RPMI7951 (cell line): ENCODE measurements around the gene POLR1B. TPM values are rescaled to one million over a fixed set of nuclear protein-coding genes. Genes with fewer than 3 reads are reported as not detected.
A peak's percentile ranks its signal among the peaks of the same experiment; 100 is the strongest.
"Not testable (repeated sequence)": the region's sequence is repeated elsewhere in the genome, so short reads cannot be mapped to it uniquely, and the experiment has no call there.

Experiments used
- DNase-seq: peaks from one replicate; pipeline ENCODE4 v3.0.0-alpha.2; 2012; ENCODE audit warnings: low read depth
- total RNA-seq: library from RNA; depleted of rRNA; stranded (reverse); fragments of >200 nt; shearing (Covaris generic); gene quantifications from 2 replicates; pipeline ENCODE4 v1.2.3, GENCODE V29; 2014; rRNA removed

POLR1B gene
- total RNA-seq = 19.7 and 21.3 TPM in 2 replicates

- peak; percentile 83 for DNase-seq
These were observed at the start of gene POLR1B for GRCh38 chr2:112542123-112542983. TSS of gene POLR1B (plus strand) at chr2:112542465. CDS start at chr2:112542495, 30 bp downstream.

- peak; percentile 17 for DNase-seq
These were observed 49.2 kb upstream of the POLR1B start for GRCh38 chr2:112493048-112493447.

GRCh38 chr2:112493858-112494648 lies 48.2 kb upstream of the POLR1B start:
- peak; percentile 79 for DNase-seq

GRCh38 chr2:112494828-112495227 lies 47.4 kb upstream of the POLR1B start:
- DNase-seq = no peak

GRCh38 chr2:112495878-112496277 lies 46.4 kb upstream of the POLR1B start:
- DNase-seq = not testable (repeated sequence)

GRCh38 chr2:112500850-112501484 lies 41.3 kb upstream of the POLR1B start:
- DNase-seq = peak; percentile 54

GRCh38 chr2:112509239-112509998 lies 32.8 kb upstream of the POLR1B start:
- DNase-seq = not testable (repeated sequence)

GRCh38 chr2:112516801-112517200 lies 25.5 kb upstream of the POLR1B start:
- no peak for DNase-seq

GRCh38 chr2:112518807-112519206 lies 23.5 kb upstream of the POLR1B start:
- DNase-seq = no peak

GRCh38 chr2:112519506-112519905 lies 22.8 kb upstream of the POLR1B start:
- DNase-seq = no peak

- DNase-seq = no peak
These were observed 22.0 kb upstream of the POLR1B start for GRCh38 chr2:112520234-112520783.

GRCh38 chr2:112523291-112523777 lies 18.9 kb upstream of the POLR1B start:
- DNase-seq = no peak

GRCh38 chr2:112524276-112524675 lies 18.0 kb upstream of the POLR1B start:
- not testable (repeated sequence) for DNase-seq

- DNase-seq = no peak
These were observed 13.7 kb upstream of the POLR1B start for GRCh38 chr2:112528541-112528940.

- peak; percentile 46 for DNase-seq
These were observed 12.5 kb upstream of the POLR1B start for GRCh38 chr2:112529757-112530156.

- DNase-seq = no peak
These were observed 11.5 kb upstream of the POLR1B start for GRCh38 chr2:112530728-112531127.

- no peak for DNase-seq
These were observed 7.4 kb upstream of the POLR1B start for GRCh38 chr2:112534826-112535225.

GRCh38 chr2:112536665-112537064 lies 5.6 kb upstream of the POLR1B start:
- DNase-seq = not testable (repeated sequence)

- DNase-seq = no peak
These were observed 3.0 kb upstream of the POLR1B start for GRCh38 chr2:112539306-112539705.

- no peak for DNase-seq
These were observed 1.4 kb upstream of the POLR1B start for GRCh38 chr2:112540906-112541305.
